SK-N-SH (cell line): ENCODE data around the gene ACACA.

Source experiments
- CTCF ChIP-seq: fragments of 200-600 bp; sonication (generic); IDR thresholded peaks from 2 replicates; pipeline ENCODE4 v1.6.1; 2017; ENCODE audit warnings: antibody characterized with exemption, mild to moderate bottlenecking, moderate library complexity
- NRF1 ChIP-seq: IDR thresholded peaks from 2 replicates; pipeline ENCODE4 v1.6.1; 2012; ENCODE audit warnings: low read depth, mild to moderate bottlenecking, low read length
- RXRA ChIP-seq: IDR thresholded peaks from 2 replicates; pipeline ENCODE4 v1.4.0; 2012; ENCODE audit warnings: low read depth, mild to moderate bottlenecking, borderline replicate concordance
- TF ChIP-seq, protein P1 (sequence below): IDR thresholded peaks from 2 replicates; pipeline ENCODE4 v1.6.1; 2012; ENCODE audit warnings: mild to moderate bottlenecking, low read depth, low read length, moderate library complexity

DNA sequence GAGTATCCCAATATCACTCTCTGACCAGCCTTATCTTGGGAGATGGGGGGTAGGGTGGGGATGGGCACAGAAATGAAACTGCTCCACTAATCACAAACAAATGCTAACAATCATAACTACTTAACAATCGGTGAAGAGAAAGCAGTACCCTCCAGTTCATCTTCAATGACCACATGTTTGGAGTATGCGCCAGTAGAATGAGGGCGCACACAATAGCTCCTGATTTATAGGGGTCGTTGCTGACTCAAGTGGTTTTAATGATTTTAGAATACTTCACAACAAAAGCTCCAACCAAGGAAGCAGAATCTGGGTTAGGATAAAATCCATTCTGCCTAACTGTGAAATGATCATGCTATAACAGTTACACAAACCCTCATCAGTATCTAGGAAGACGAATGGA, 273.5 kb downstream of the ACACA start:
- TF ChIP-seq NRF1 (no peak), CTCF (no peak), RXRA (no peak)
- TF ChIP-seq, protein P1, sequence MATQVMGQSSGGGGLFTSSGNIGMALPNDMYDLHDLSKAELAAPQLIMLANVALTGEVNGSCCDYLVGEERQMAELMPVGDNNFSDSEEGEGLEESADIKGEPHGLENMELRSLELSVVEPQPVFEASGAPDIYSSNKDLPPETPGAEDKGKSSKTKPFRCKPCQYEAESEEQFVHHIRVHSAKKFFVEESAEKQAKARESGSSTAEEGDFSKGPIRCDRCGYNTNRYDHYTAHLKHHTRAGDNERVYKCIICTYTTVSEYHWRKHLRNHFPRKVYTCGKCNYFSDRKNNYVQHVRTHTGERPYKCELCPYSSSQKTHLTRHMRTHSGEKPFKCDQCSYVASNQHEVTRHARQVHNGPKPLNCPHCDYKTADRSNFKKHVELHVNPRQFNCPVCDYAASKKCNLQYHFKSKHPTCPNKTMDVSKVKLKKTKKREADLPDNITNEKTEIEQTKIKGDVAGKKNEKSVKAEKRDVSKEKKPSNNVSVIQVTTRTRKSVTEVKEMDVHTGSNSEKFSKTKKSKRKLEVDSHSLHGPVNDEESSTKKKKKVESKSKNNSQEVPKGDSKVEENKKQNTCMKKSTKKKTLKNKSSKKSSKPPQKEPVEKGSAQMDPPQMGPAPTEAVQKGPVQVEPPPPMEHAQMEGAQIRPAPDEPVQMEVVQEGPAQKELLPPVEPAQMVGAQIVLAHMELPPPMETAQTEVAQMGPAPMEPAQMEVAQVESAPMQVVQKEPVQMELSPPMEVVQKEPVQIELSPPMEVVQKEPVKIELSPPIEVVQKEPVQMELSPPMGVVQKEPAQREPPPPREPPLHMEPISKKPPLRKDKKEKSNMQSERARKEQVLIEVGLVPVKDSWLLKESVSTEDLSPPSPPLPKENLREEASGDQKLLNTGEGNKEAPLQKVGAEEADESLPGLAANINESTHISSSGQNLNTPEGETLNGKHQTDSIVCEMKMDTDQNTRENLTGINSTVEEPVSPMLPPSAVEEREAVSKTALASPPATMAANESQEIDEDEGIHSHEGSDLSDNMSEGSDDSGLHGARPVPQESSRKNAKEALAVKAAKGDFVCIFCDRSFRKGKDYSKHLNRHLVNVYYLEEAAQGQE = no peak
